ENCODE results near the gene ABR. TPM values are rescaled to one million over a fixed set of nuclear protein-coding genes. Genes with fewer than 3 reads are reported as not detected.

ABR gene
- total RNA-seq, 5 donors from 2014 or later (not counting 1 experiment from before 2014, with no cell fraction given), result 89.4 to 165 (median 125) TPM

DNA sequence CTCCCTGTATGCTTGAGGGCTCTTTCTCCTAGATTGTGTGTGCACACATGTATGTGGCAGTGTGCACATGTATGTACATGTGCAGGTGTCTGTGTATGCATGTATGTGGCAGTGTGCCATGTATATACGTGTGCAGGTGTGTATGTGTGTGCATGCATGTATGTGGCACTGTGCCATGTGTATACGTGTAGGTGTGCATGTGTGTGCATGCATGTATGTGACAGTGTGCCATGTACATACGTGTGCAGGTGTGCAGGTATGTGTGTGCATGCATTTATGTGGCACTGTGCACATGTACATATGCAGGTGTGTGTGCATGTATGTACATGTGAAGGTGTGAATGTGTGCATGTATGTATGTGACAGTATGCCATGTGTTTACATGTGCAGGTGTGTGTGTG, 46.5 kb upstream of the ABR start:
- ATAC-seq (replicated peaks in 1 of 4), result no peak
- Histone ChIP-seq H3K27me3 (replicated peaks in 1 of 2; ENCODE audit: control insufficient read depth in 2 of 2, extremely low read depth in 1 of 2, insufficient read depth in 2 of 2, low read length in 1 of 2) (peaks cover 0 to 38% of the 10 kb centered on the region in 2 experiments), H3K4me1 (ENCODE audit: control insufficient read depth in 1 of 2, extremely low read depth in 1 of 2, insufficient read depth in 2 of 2, low read length in 2 of 2) (peaks cover 0 to 17% of the 10 kb centered on the region in 2 experiments), H3K9me3 (no peaks in the 10 kb centered on the region), H3K27ac (ENCODE audit: low read length) (no peak overlapping the region), H3K36me3 (ENCODE audit: control insufficient read depth in 2 of 2, extremely low read depth in 1 of 2, insufficient read depth in 1 of 2, low read length in 1 of 2) (no peaks in the 10 kb centered on the region), H3K4me3 (ENCODE audit: control insufficient read depth in 1 of 2, extremely low read depth in 1 of 2, low read length in 1 of 2) (no peak overlapping the region)
- WGBS (ENCODE audit: insufficient coverage), result 73% methylated on average over 3 of the region's 3 CpGs
- no peak for DNase-seq
- Mint-ChIP-seq H3K4me3 (no peak overlapping the region), H3K27me3 (peaks cover 24 to 38% of the 10 kb centered on the region in 2 donors), H3K9me3 (no peaks in the 10 kb centered on the region), H3K36me3 (no peaks in the 10 kb centered on the region), H3K4me1 (peaks cover 13 to 18% (median 15%) of the 10 kb centered on the region in 3 donors), H3K27ac (no peak overlapping the region)
- CTCF ChIA-PET, result no interaction called here
- POLR2A ChIA-PET, result no interaction called here

GRCh38 chr17:1224330-1224729, 44.5 kb upstream of the ABR start:
- H3K27ac Mint-ChIP-seq, result no peak overlapping the region

GRCh38 chr17:1223662-1224061, 43.9 kb upstream of the ABR start:
- no peak overlapping the region for H3K27ac Mint-ChIP-seq
- Histone ChIP-seq H3K27ac (ENCODE audit: low read length) (no peak overlapping the region), H3K4me1 (ENCODE audit: control insufficient read depth in 1 of 2, extremely low read depth in 1 of 2, insufficient read depth in 2 of 2, low read length in 2 of 2) (peaks cover 0 to 8% of the 10 kb centered on the region in 2 experiments), H3K36me3 (ENCODE audit: control insufficient read depth in 2 of 2, extremely low read depth in 1 of 2, insufficient read depth in 1 of 2, low read length in 1 of 2) (no peaks in the 10 kb centered on the region), H3K9me3 (no peaks in the 10 kb centered on the region), H3K4me3 (ENCODE audit: control insufficient read depth in 1 of 2, extremely low read depth in 1 of 2, low read length in 1 of 2) (no peak overlapping the region), H3K27me3 (replicated peaks in 1 of 2; ENCODE audit: control insufficient read depth in 2 of 2, extremely low read depth in 1 of 2, insufficient read depth in 2 of 2, low read length in 1 of 2) (peaks cover 0 to 28% of the 10 kb centered on the region in 2 experiments)
- CTCF ChIA-PET, result no interaction called here
- no peaks in the 10 kb centered on the region for H3K9me3 Mint-ChIP-seq
- 86% methylated on average over 2 of the region's 14 CpGs for WGBS (ENCODE audit: insufficient coverage)
- POLR2A ChIA-PET, result no interaction called here
- H3K36me3 Mint-ChIP-seq, result no peaks in the 10 kb centered on the region
- ATAC-seq (replicated peaks in 1 of 4), result no peak
- H3K4me1 Mint-ChIP-seq, result peaks cover 6 to 12% (median 10%) of the 10 kb centered on the region in 3 donors
- H3K4me3 Mint-ChIP-seq, result no peak overlapping the region
- H3K27me3 Mint-ChIP-seq, result peaks cover 18 to 24% of the 10 kb centered on the region in 2 donors
- DNase-seq, result no peak

More at GRCh38 chr17:1224330-1224729, 44.5 kb upstream of the ABR start:
- DNase-seq (no peak), ATAC-seq (replicated peaks in 1 of 4) (no peak)
- no peaks in the 10 kb centered on the region for H3K36me3 Mint-ChIP-seq
- H3K4me3 Mint-ChIP-seq, result no peak overlapping the region
- peaks cover 6 to 12% (median 10%) of the 10 kb centered on the region in 3 donors for H3K4me1 Mint-ChIP-seq
- Histone ChIP-seq H3K36me3 (ENCODE audit: control insufficient read depth in 2 of 2, extremely low read depth in 1 of 2, insufficient read depth in 1 of 2, low read length in 1 of 2) (no peaks in the 10 kb centered on the region), H3K27me3 (replicated peaks in 1 of 2; ENCODE audit: control insufficient read depth in 2 of 2, extremely low read depth in 1 of 2, insufficient read depth in 2 of 2, low read length in 1 of 2) (peaks cover 0 to 28% of the 10 kb centered on the region in 2 experiments), H3K9me3 (no peaks in the 10 kb centered on the region), H3K27ac (ENCODE audit: low read length) (no peak overlapping the region), H3K4me1 (ENCODE audit: control insufficient read depth in 1 of 2, extremely low read depth in 1 of 2, insufficient read depth in 2 of 2, low read length in 2 of 2) (peaks cover 0 to 10% of the 10 kb centered on the region in 2 experiments), H3K4me3 (ENCODE audit: control insufficient read depth in 1 of 2, extremely low read depth in 1 of 2, low read length in 1 of 2) (no peak overlapping the region)
- CTCF ChIA-PET, result no interaction called here
- WGBS (ENCODE audit: insufficient coverage), result 80% methylated on average over 2 of the region's 7 CpGs
- H3K27me3 Mint-ChIP-seq, result peaks cover 18 to 24% of the 10 kb centered on the region in 2 donors
- no peaks in the 10 kb centered on the region for H3K9me3 Mint-ChIP-seq
- POLR2A ChIA-PET, result no interaction called here

DNA sequence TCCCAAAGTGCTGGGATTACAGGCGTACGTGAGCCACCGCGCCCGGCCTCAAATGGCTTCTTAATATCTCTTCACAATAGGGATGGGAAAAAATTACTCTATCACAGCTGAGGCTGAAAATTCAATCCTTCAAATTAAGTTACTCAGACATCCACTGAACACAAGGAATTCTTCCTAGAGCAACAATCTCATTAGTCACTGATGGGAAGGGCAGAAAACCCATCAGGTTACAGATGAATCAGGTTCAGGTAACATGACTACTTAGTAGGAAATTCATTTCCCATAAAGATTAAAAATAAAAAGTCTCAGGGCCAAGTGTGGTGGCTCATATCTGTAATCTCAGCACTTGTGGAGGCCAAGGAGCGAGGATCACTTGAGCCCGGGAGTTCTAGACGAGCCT, 42.5 kb upstream of the ABR start:
- H3K4me1 ChIP-seq (ENCODE audit: control insufficient read depth in 1 of 2, extremely low read depth in 1 of 2, insufficient read depth in 2 of 2, low read length in 2 of 2), result no peaks in the 10 kb centered on the region
- H3K4me3 ChIP-seq (ENCODE audit: control insufficient read depth in 1 of 2, extremely low read depth in 1 of 2, low read length in 1 of 2), result no peak overlapping the region
- no peak overlapping the region for H3K4me3 Mint-ChIP-seq
- H3K9me3 ChIP-seq, result no peaks in the 10 kb centered on the region
- no peak for DNase-seq
- no peaks in the 10 kb centered on the region for H3K36me3 ChIP-seq (ENCODE audit: control insufficient read depth in 2 of 2, extremely low read depth in 1 of 2, insufficient read depth in 1 of 2, low read length in 1 of 2)
- peaks cover 0 to 3% (median under 1%) of the 10 kb centered on the region in 3 donors for H3K4me1 Mint-ChIP-seq
- no peaks in the 10 kb centered on the region for H3K36me3 Mint-ChIP-seq
- no peak overlapping the region for H3K27ac ChIP-seq (ENCODE audit: low read length)
- POLR2A ChIA-PET, result no interaction called here
- ATAC-seq (replicated peaks in 1 of 4), result no peak
- H3K27ac Mint-ChIP-seq, result no peak overlapping the region
- CTCF ChIA-PET, result no interaction called here
- peaks cover 0 to 16% of the 10 kb centered on the region in 2 experiments for H3K27me3 ChIP-seq (replicated peaks in 1 of 2; ENCODE audit: control insufficient read depth in 2 of 2, extremely low read depth in 1 of 2, insufficient read depth in 2 of 2, low read length in 1 of 2)
- 82% methylated on average over 5 of the region's 8 CpGs for WGBS (ENCODE audit: insufficient coverage)
- H3K9me3 Mint-ChIP-seq, result no peaks in the 10 kb centered on the region
- peaks cover 8 to 14% of the 10 kb centered on the region in 2 donors for H3K27me3 Mint-ChIP-seq

- peaks cover 9% of the 10 kb centered on the region in 2 donors for H3K27me3 Mint-ChIP-seq
- H3K4me1 Mint-ChIP-seq, result no peaks in the 10 kb centered on the region
- H3K27ac Mint-ChIP-seq, result no peak overlapping the region
- no peak overlapping the region for H3K4me3 Mint-ChIP-seq
- POLR2A ChIA-PET, result no interaction called here
- ATAC-seq (replicated peaks in 1 of 4) (no peak), DNase-seq (no peak)
- CTCF ChIA-PET, result no interaction called here
- Histone ChIP-seq H3K27ac (ENCODE audit: low read length) (no peak overlapping the region), H3K4me3 (ENCODE audit: control insufficient read depth in 1 of 2, extremely low read depth in 1 of 2, low read length in 1 of 2) (no peak overlapping the region), H3K4me1 (ENCODE audit: control insufficient read depth in 1 of 2, extremely low read depth in 1 of 2, insufficient read depth in 2 of 2, low read length in 2 of 2) (no peaks in the 10 kb centered on the region), H3K36me3 (ENCODE audit: control insufficient read depth in 2 of 2, extremely low read depth in 1 of 2, insufficient read depth in 1 of 2, low read length in 1 of 2) (no peaks in the 10 kb centered on the region), H3K27me3 (replicated peaks in 1 of 2; ENCODE audit: control insufficient read depth in 2 of 2, extremely low read depth in 1 of 2, insufficient read depth in 2 of 2, low read length in 1 of 2) (peaks cover 0 to 19% of the 10 kb centered on the region in 2 experiments), H3K9me3 (no peaks in the 10 kb centered on the region)
- H3K36me3 Mint-ChIP-seq, result no peaks in the 10 kb centered on the region
- no peaks in the 10 kb centered on the region for H3K9me3 Mint-ChIP-seq
- WGBS (ENCODE audit: insufficient coverage), result 80% methylated on average over 1 of the region's 7 CpGs
Measured at GRCh38 chr17:1221209-1221608, 41.4 kb upstream of the ABR start.

- Histone ChIP-seq H3K27ac (ENCODE audit: low read length) (no peak overlapping the region), H3K4me3 (ENCODE audit: control insufficient read depth in 1 of 2, extremely low read depth in 1 of 2, low read length in 1 of 2) (no peak overlapping the region), H3K36me3 (ENCODE audit: control insufficient read depth in 2 of 2, extremely low read depth in 1 of 2, insufficient read depth in 1 of 2, low read length in 1 of 2) (no peaks in the 10 kb centered on the region), H3K9me3 (no peaks in the 10 kb centered on the region), H3K27me3 (replicated peaks in 1 of 2; ENCODE audit: control insufficient read depth in 2 of 2, extremely low read depth in 1 of 2, insufficient read depth in 2 of 2, low read length in 1 of 2) (peaks cover 0 to 21% of the 10 kb centered on the region in 2 experiments), H3K4me1 (ENCODE audit: control insufficient read depth in 1 of 2, extremely low read depth in 1 of 2, insufficient read depth in 2 of 2, low read length in 2 of 2) (no peaks in the 10 kb centered on the region)
- Mint-ChIP-seq H3K27ac (no peak overlapping the region), H3K9me3 (no peaks in the 10 kb centered on the region), H3K4me3 (no peak overlapping the region), H3K36me3 (no peaks in the 10 kb centered on the region), H3K27me3 (peaks cover 8 to 9% of the 10 kb centered on the region in 2 donors), H3K4me1 (no peaks in the 10 kb centered on the region)
- ATAC-seq (replicated peaks in 1 of 4), result no peak
- ChIA-PET CTCF (no interaction called here), POLR2A (interaction anchor here in 1 of 2 donors (0.5 kb wide), 1 partner anchor 1211 kb away, joined by 3 read pairs; no protein-coding TSS in a partner anchor)
- 90% methylated on average over 10 of the region's 14 CpGs for WGBS (ENCODE audit: insufficient coverage)
- no peak for DNase-seq
Measured at GRCh38 chr17:1220346-1220745, 40.6 kb upstream of the ABR start.

GRCh38 chr17:1217089-1217385, 37.3 kb upstream of the ABR start:
- no peak overlapping the region for H3K4me3 Mint-ChIP-seq

More at GRCh38 chr17:1217089-1217385, 37.3 kb upstream of the ABR start:
- no peaks in the 10 kb centered on the region for H3K36me3 ChIP-seq (ENCODE audit: control insufficient read depth in 2 of 2, extremely low read depth in 1 of 2, insufficient read depth in 1 of 2, low read length in 1 of 2)
- Mint-ChIP-seq H3K27me3 (peaks cover 3 to 7% of the 10 kb centered on the region in 2 donors), H3K4me1 (no peaks in the 10 kb centered on the region), H3K27ac (no peak overlapping the region), H3K9me3 (no peaks in the 10 kb centered on the region), H3K36me3 (no peaks in the 10 kb centered on the region)
- ChIA-PET POLR2A (no interaction called here), CTCF (no interaction called here)
- no peak overlapping the region for H3K4me3 ChIP-seq (ENCODE audit: control insufficient read depth in 1 of 2, extremely low read depth in 1 of 2, low read length in 1 of 2)
- WGBS (ENCODE audit: insufficient coverage), result 88% methylated on average over 12 of the region's 12 CpGs
- no peak for ATAC-seq (replicated peaks in 1 of 4)
- no peak overlapping the region for H3K27ac ChIP-seq (ENCODE audit: low read length)
- no peaks in the 10 kb centered on the region for H3K4me1 ChIP-seq (ENCODE audit: control insufficient read depth in 1 of 2, extremely low read depth in 1 of 2, insufficient read depth in 2 of 2, low read length in 2 of 2)
- H3K27me3 ChIP-seq (replicated peaks in 1 of 2; ENCODE audit: control insufficient read depth in 2 of 2, extremely low read depth in 1 of 2, insufficient read depth in 2 of 2, low read length in 1 of 2), result peaks cover 0 to 22% of the 10 kb centered on the region in 2 experiments
- DNase-seq, result no peak
- H3K9me3 ChIP-seq, result no peaks in the 10 kb centered on the region
